CD8-positive, alpha-beta memory T cell (primary cell): ENCODE results near the gene TCF12. TPM values are rescaled to one million over a fixed set of nuclear protein-coding genes. Genes with fewer than 3 reads are reported as not detected.

ENCODE experiments used
- CTCF ChIA-PET: fragments of 350-600 bp; sonication (Branson Sonifier 250); formaldehyde crosslinking; loops from one replicate; lab custom pipeline; 2021; ENCODE audit warnings: antibody characterized with exemption; lab: Charles Lee
- POLR2A ChIA-PET: fragments of 350-600 bp; sonication (Branson Sonifier 250); formaldehyde crosslinking; loops from one replicate; lab custom pipeline; 2021; ENCODE audit warnings: antibody characterized with exemption; lab: Charles Lee
- DNase-seq, 5 donors: peaks; one replicate each; pipeline versions ENCODE4 v3.0.0 to v3.0.0-alpha.2; 2020 to 2022; ENCODE audit warnings: mixed read lengths in 1 of 5
- H3K27ac ChIP-seq: one replicate; pipeline ENCODE4 v1.7.0; 2013; ENCODE audit warnings: low read depth, mild to moderate bottlenecking, low read length, moderate library complexity
- H3K27me3 ChIP-seq: 2 replicates; pipeline ENCODE4 v1.7.0; 2013; ENCODE audit warnings: low read length, mild to moderate bottlenecking; ENCODE audit not compliant: insufficient read depth, poor library complexity, severe bottlenecking
- H3K36me3 ChIP-seq: 2 replicates; pipeline ENCODE4 v1.7.0; 2013; ENCODE audit warnings: mild to moderate bottlenecking, low read length, moderate library complexity; ENCODE audit not compliant: insufficient read depth
- H3K4me1 ChIP-seq: 2 replicates; pipeline ENCODE4 v1.7.0; 2013; ENCODE audit warnings: mild to moderate bottlenecking, low read length, moderate library complexity; ENCODE audit not compliant: insufficient read depth
- H3K4me3 ChIP-seq: 2 replicates; pipeline ENCODE4 v1.7.0; 2013; ENCODE audit warnings: mild to moderate bottlenecking, low read length
- H3K9me3 ChIP-seq: 2 replicates; pipeline ENCODE4 v1.7.0; 2013; ENCODE audit warnings: mild to moderate bottlenecking, low read length
- H3K27ac Mint-ChIP-seq, 8 donors: one replicate each; pipeline ENCODE4 v1.8.0; 2020 to 2021; ENCODE audit warnings: mixed read lengths in 8 of 8, mild to moderate bottlenecking in 6 of 8, inconsistent platforms in 3 of 8, moderate library complexity in 3 of 8
- H3K27me3 Mint-ChIP-seq, 2 donors: one replicate each; pipeline ENCODE4 v1.8.0; 2020 to 2021; ENCODE audit warnings: mixed read lengths in 2 of 2, mild to moderate bottlenecking in 1 of 2, moderate library complexity in 1 of 2
- H3K36me3 Mint-ChIP-seq, 3 donors: one replicate each; pipeline ENCODE4 v1.8.0; 2020 to 2021; ENCODE audit warnings: mixed read lengths in 3 of 3, inconsistent platforms in 1 of 3, mild to moderate bottlenecking in 1 of 3
- H3K4me1 Mint-ChIP-seq, 3 donors: one replicate each; pipeline ENCODE4 v1.8.0; 2020 to 2021; ENCODE audit warnings: mixed read lengths in 3 of 3, inconsistent platforms in 1 of 3, mild to moderate bottlenecking in 1 of 3
- H3K4me3 Mint-ChIP-seq, 7 donors: one replicate each; pipeline ENCODE4 v1.8.0; 2020 to 2021; ENCODE audit warnings: mixed read lengths in 7 of 7, mild to moderate bottlenecking in 6 of 7, moderate library complexity in 4 of 7, inconsistent platforms in 2 of 7
- H3K9me3 Mint-ChIP-seq, 5 donors: one replicate each; pipeline ENCODE4 v1.8.0; 2020 to 2022; ENCODE audit warnings: mixed read lengths in 5 of 5, mild to moderate bottlenecking in 3 of 5, moderate library complexity in 2 of 5, inconsistent platforms in 1 of 5
- polyA plus RNA-seq: library from polyadenylated mRNA; unstranded; fragments of 300-500 nt; fragmentation: Illumina TruSeq; gene quantifications from one replicate; pipeline ENCODE4 v1.2.3, GENCODE V29; 2021
- total RNA-seq, 2 experiments: library from RNA; stranded (reverse); gene quantifications; one replicate each; pipeline ENCODE4 v1.2.3, GENCODE V29; 2021

The TCF12 gene
- total and polyA plus RNA-seq, 3 experiments from 2014 or later = 54.3 to 79.2 (median 69.9) TPM

DNA sequence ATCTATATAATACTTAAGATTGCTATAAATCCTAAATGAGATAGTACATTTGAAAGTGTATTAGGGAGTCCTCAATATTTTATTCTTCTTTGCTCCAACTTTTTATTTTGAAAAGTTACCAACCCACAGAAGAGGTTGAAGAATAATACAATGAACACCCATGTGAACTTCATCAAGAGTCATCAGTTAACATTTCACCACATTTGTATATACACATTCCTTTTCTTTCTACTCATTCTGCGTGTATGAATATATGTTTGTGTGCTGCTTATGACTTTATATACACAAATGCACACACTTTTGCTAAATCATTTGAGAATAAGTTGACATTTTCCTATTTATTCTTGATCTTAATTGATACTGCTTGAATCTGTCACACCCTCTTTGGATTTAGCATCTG is 264.6 kb downstream of the TCF12 start:
- H3K27me3 Mint-ChIP-seq = no peaks in the 10 kb centered on the region
- no peak overlapping the region for H3K27ac Mint-ChIP-seq
- Histone ChIP-seq H3K4me3 (no peak overlapping the region), H3K36me3 (peaks cover 3% of the 10 kb centered on the region), H3K9me3 (no peaks in the 10 kb centered on the region), H3K27me3 (no peaks in the 10 kb centered on the region), H3K27ac (no peak overlapping the region), H3K4me1 (no peaks in the 10 kb centered on the region)
- peaks cover 0 to 5% (median 3%) of the 10 kb centered on the region in 3 donors for H3K4me1 Mint-ChIP-seq
- no peak overlapping the region for H3K4me3 Mint-ChIP-seq
- H3K36me3 Mint-ChIP-seq = peaks cover 16 to 20% (median 18%) of the 10 kb centered on the region in 3 donors
- peaks cover 0 to 2% (median 0%) of the 10 kb centered on the region in 5 donors for H3K9me3 Mint-ChIP-seq
- DNase-seq = no peak
- CTCF ChIA-PET = no interaction called here
- POLR2A ChIA-PET = no interaction called here

GRCh38 chr15:57183614-57184344 is 265.3 kb downstream of the TCF12 start:
- Mint-ChIP-seq H3K9me3 (peaks cover 0 to 2% (median 0%) of the 10 kb centered on the region in 5 donors), H3K36me3 (peaks cover 16 to 19% (median 18%) of the 10 kb centered on the region in 3 donors), H3K27ac (no peak overlapping the region), H3K4me1 (peaks cover 0 to 5% (median 3%) of the 10 kb centered on the region in 3 donors), H3K27me3 (no peaks in the 10 kb centered on the region), H3K4me3 (no peak overlapping the region)
- H3K36me3 ChIP-seq = no peaks in the 10 kb centered on the region
- DNase-seq = no peak
- no peaks in the 10 kb centered on the region for H3K9me3 ChIP-seq
- no peak overlapping the region for H3K4me3 ChIP-seq
- ChIA-PET POLR2A (no interaction called here), CTCF (no interaction called here)
- no peak overlapping the region for H3K27ac ChIP-seq
- no peaks in the 10 kb centered on the region for H3K27me3 ChIP-seq
- no peaks in the 10 kb centered on the region for H3K4me1 ChIP-seq

- no peaks in the 10 kb centered on the region for H3K4me1 ChIP-seq
- no peaks in the 10 kb centered on the region for H3K9me3 ChIP-seq
- H3K36me3 ChIP-seq = no peaks in the 10 kb centered on the region
- Mint-ChIP-seq H3K4me3 (no peak overlapping the region), H3K9me3 (peaks cover 0 to 2% (median 0%) of the 10 kb centered on the region in 5 donors), H3K36me3 (peaks cover 16 to 19% (median 18%) of the 10 kb centered on the region in 3 donors), H3K4me1 (peaks cover 0 to 4% (median 3%) of the 10 kb centered on the region in 3 donors), H3K27me3 (no peaks in the 10 kb centered on the region), H3K27ac (no peak overlapping the region)
- no peak overlapping the region for H3K4me3 ChIP-seq
- H3K27me3 ChIP-seq = no peaks in the 10 kb centered on the region
- H3K27ac ChIP-seq = no peak overlapping the region
- ChIA-PET POLR2A (no interaction called here), CTCF (no interaction called here)
- no peak for DNase-seq
Observed at GRCh38 chr15:57184502-57184901, 266.1 kb downstream of the TCF12 start.

GRCh38 chr15:57185507-57186074 is 267.1 kb downstream of the TCF12 start:
- CTCF ChIA-PET = no interaction called here
- H3K27me3 Mint-ChIP-seq = no peaks in the 10 kb centered on the region
- POLR2A ChIA-PET = no interaction called here
- H3K27ac Mint-ChIP-seq = peak overlapping the region in 2 of 8 donors; percentile 10 to 48
- DNase-seq = no peak
- Histone ChIP-seq H3K4me3 (no peak overlapping the region), H3K27me3 (no peaks in the 10 kb centered on the region), H3K4me1 (no peaks in the 10 kb centered on the region), H3K9me3 (no peaks in the 10 kb centered on the region), H3K27ac (no peak overlapping the region), H3K36me3 (no peaks in the 10 kb centered on the region)
- H3K4me1 Mint-ChIP-seq = no peaks in the 10 kb centered on the region
- peaks cover 13 to 18% (median 17%) of the 10 kb centered on the region in 3 donors for H3K36me3 Mint-ChIP-seq
- peaks cover 0 to 2% (median 0%) of the 10 kb centered on the region in 5 donors for H3K9me3 Mint-ChIP-seq
- H3K4me3 Mint-ChIP-seq = peak overlapping the region in 1 of 7 donors; percentile 29

DNA sequence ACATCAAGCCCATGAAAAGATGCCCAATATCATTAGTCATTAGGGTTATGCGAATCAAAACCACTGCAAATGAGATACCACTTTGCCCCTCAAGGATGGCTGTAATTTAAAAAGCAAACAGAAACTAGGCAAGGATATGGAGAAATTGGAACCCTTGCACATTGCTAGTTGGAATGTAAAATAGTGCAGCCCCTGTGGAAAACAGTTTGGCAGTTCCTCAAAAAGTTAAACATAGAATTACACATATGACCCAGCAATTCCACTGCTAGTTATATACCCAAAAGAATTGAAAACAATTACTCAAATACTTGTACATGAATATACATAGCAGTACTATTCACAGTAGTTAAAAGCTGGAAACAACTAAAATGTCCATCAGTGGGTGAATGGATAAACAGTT is 271.0 kb downstream of the TCF12 start:
- Histone ChIP-seq H3K36me3 (no peaks in the 10 kb centered on the region), H3K27ac (no peak overlapping the region), H3K9me3 (no peaks in the 10 kb centered on the region), H3K27me3 (no peaks in the 10 kb centered on the region), H3K4me3 (no peak overlapping the region), H3K4me1 (no peaks in the 10 kb centered on the region)
- ChIA-PET CTCF (no interaction called here), POLR2A (no interaction called here)
- H3K4me3 Mint-ChIP-seq = no peak overlapping the region
- H3K4me1 Mint-ChIP-seq = peaks cover 0 to 4% (median 0%) of the 10 kb centered on the region in 3 donors
- no peaks in the 10 kb centered on the region for H3K27me3 Mint-ChIP-seq
- no peak for DNase-seq
- peaks cover 0 to 2% (median 0%) of the 10 kb centered on the region in 5 donors for H3K9me3 Mint-ChIP-seq
- peaks cover 18 to 44% (median 21%) of the 10 kb centered on the region in 3 donors for H3K36me3 Mint-ChIP-seq
- H3K27ac Mint-ChIP-seq = no peak overlapping the region

DNA sequence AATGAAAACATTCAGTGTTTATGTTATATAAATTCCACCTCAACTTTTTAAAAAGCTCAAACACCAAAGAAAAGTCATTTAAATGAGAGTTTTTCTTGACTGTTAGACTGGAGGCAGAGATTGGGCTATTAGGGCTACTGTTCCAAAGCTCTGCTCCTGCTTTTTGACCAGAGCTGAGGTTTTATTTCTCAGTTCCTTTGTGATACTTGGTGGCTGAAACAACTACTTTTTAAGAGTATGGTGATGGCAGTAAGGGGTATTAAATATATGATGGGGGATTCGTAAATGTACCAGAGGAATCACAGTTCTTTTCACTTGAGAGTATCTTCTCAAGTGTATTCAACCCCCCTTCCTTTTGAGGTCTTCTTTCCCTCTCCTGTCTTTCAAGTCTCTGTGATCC is 271.8 kb downstream of the TCF12 start:
- Histone ChIP-seq H3K36me3 (no peaks in the 10 kb centered on the region), H3K4me3 (no peak overlapping the region), H3K27me3 (no peaks in the 10 kb centered on the region), H3K4me1 (no peaks in the 10 kb centered on the region), H3K9me3 (no peaks in the 10 kb centered on the region), H3K27ac (no peak overlapping the region)
- Mint-ChIP-seq H3K27me3 (no peaks in the 10 kb centered on the region), H3K9me3 (peaks cover 0 to 2% (median 0%) of the 10 kb centered on the region in 5 donors), H3K4me3 (no peak overlapping the region), H3K27ac (peak overlapping the region in 1 of 8 donors; percentile 30), H3K4me1 (peaks cover 0 to 4% (median 2%) of the 10 kb centered on the region in 3 donors), H3K36me3 (peaks cover 17 to 44% (median 17%) of the 10 kb centered on the region in 3 donors)
- CTCF ChIA-PET = no interaction called here
- no peak for DNase-seq
- POLR2A ChIA-PET = no interaction called here

- DNase-seq = no peak
Observed at GRCh38 chr15:57193161-57193560, 274.7 kb downstream of the TCF12 start.

DNA sequence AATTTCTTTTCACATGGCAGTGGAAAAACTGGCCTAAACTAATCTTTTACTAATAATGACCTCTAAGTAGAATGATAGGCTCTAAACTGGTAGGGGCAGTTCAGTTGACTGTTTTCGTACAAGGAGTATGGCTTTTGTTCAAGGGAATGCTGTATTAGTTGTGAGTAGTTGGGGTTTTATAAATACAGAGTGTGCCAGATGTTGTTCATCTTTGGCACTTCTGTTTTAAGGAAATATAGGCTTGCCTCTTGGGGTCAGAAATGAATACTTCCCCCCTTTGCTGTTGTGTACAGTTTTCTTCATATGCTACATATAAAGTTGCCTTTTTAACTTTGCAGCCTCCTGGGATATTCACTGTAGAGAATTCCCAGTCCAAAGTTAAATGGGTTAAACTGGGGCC is 276.9 kb downstream of the TCF12 start:
- Mint-ChIP-seq H3K4me3 (no peak overlapping the region), H3K36me3 (peaks cover 0 to 54% (median 17%) of the 10 kb centered on the region in 3 donors), H3K4me1 (peaks cover 4 to 9% (median 4%) of the 10 kb centered on the region in 3 donors), H3K9me3 (no peaks in the 10 kb centered on the region), H3K27me3 (no peaks in the 10 kb centered on the region), H3K27ac (no peak overlapping the region)
- ChIA-PET CTCF (no interaction called here), POLR2A (no interaction called here)
- H3K27ac ChIP-seq = no peak overlapping the region
- H3K27me3 ChIP-seq = no peaks in the 10 kb centered on the region
- H3K9me3 ChIP-seq = no peaks in the 10 kb centered on the region
- H3K36me3 ChIP-seq = no peaks in the 10 kb centered on the region
- no peak for DNase-seq
- H3K4me3 ChIP-seq = no peak overlapping the region
- no peaks in the 10 kb centered on the region for H3K4me1 ChIP-seq

More at GRCh38 chr15:57193161-57193560, 274.7 kb downstream of the TCF12 start:
- Histone ChIP-seq H3K27ac (no peak overlapping the region), H3K4me3 (no peak overlapping the region), H3K27me3 (no peaks in the 10 kb centered on the region), H3K4me1 (no peaks in the 10 kb centered on the region), H3K36me3 (no peaks in the 10 kb centered on the region), H3K9me3 (no peaks in the 10 kb centered on the region)
- peaks cover 0 to 9% (median 4%) of the 10 kb centered on the region in 3 donors for H3K4me1 Mint-ChIP-seq
- no peaks in the 10 kb centered on the region for H3K9me3 Mint-ChIP-seq
- no peak overlapping the region for H3K27ac Mint-ChIP-seq
- H3K4me3 Mint-ChIP-seq = no peak overlapping the region
- ChIA-PET CTCF (no interaction called here), POLR2A (no interaction called here)
- no peaks in the 10 kb centered on the region for H3K27me3 Mint-ChIP-seq
- peaks cover 0 to 45% (median 15%) of the 10 kb centered on the region in 3 donors for H3K36me3 Mint-ChIP-seq
